GM19193 (cell line): ENCODE data around the gene CNTF.

Experiments used
- POLR2A ChIP-seq: IDR thresholded peaks from 4 replicates; pipeline ENCODE4 v1.6.1; 2011; ENCODE audit not compliant: insufficient read depth, insufficient read length; ENCODE audit errors: extremely low read depth

Gene CNTF

DNA sequence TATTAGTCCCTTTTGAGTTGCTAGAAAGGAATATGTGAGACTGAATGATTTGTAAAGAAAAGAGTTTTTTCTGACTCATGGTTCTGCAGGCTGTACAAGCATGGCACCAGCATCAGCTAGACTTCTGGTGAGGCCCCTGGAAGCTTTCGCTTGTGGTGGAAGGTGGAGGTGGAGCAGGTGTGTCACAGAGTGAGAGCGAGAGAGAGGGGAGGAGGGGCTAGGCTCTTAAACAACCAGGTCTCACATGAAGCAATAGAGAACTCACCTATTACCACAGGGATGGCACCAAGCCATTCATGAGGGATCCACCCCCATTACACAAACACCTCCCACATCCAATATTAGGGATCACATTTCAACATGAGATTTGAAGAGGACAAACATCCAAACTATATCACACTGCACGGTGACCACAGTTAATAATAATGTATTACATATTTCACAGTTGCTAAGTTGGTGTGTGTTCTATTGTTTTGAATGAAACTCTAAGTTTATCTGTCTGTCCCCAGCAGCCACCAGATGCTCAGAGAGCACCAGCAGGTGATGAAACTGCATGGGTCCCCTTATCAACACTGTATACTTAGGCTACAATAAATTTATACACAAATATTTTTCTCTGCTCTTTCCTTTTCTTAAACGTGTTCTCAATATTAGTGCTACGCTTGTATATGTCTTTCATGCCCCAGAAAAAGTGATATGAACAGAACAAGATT lies 29.5 kb upstream of the CNTF start:
- no peak for TF ChIP-seq POLR2A

- no peak for TF ChIP-seq POLR2A
These were observed 27.6 kb upstream of the CNTF start for GRCh38 chr11:58594826-58595225.

DNA sequence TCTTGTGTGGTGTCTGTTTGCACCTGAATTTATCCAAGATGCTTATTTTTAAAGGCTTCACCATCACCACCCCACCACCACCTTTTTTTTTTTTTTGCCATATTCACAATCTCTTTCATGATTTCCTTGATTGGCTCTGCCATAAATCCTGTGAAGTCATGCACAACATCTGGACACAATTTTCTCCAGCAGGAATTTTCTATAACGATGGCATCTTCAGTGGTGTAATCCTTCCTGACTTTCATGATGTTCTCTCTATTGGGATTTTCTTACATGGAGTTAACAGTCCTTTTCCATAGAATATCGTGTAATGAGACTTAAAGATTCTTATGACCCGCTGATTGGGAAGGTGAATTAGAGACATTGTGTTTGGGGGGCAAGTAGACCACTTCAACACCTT lies 25.8 kb upstream of the CNTF start:
- TF ChIP-seq POLR2A = no peak

GRCh38 chr11:58597486-58598144 lies 24.9 kb upstream of the CNTF start:
- no peak for TF ChIP-seq POLR2A

DNA sequence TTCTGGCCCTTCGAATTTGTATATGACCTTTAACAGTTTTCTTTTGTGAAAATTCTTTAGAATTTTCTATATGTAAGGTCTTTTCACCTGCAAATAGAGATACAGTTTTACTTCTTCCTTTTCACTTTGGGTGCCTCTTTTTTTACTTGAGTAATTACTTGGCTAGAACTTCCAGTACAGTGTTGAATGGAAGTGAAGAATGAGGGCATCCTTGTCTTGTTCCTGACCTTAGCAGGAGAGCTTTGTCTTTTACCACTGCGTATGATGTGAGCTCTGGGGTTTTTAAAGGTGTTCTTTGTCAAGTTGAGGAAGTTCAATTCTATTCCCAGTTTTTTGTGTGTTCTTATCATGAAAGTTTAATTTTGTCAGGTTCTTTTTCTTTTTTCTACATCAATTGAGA lies 22.0 kb upstream of the CNTF start:
- no peak for TF ChIP-seq POLR2A

DNA sequence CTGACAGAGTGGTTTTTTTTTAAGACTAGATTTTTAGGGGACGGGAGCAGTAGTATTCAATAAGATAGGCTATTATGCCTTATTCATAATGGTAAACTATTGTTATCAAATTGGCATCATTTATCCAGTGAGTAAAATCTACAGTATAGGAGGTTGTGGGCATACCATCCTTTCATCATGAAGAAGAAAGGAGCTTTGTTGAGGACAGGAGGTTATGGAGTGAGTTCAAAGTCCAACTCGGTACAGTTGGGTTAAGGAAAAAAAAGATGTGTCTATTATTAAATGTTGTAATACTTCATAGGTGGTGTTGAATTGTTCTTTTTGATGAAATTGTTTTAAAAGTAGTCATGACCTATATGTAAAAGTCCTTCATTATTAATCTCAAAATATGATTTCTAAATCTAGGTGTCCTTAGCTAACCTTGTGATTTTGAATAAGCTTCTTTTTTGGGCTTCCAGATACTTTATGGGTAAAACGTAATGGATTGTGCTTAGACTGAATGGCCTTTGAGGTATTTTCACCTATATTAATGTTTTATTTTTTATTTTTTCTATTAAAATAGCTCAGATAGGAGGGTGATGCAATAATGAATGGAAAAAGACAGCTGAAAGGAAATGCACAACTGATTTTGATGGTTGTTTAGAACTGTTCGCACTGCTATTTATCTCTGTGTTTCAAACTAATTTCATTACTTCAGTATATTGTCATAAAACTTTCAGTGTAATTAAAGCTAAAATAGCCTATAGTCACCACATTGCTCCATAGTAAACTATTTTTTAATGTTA lies 15.3 kb upstream of the CNTF start:
- TF ChIP-seq POLR2A = no peak

DNA sequence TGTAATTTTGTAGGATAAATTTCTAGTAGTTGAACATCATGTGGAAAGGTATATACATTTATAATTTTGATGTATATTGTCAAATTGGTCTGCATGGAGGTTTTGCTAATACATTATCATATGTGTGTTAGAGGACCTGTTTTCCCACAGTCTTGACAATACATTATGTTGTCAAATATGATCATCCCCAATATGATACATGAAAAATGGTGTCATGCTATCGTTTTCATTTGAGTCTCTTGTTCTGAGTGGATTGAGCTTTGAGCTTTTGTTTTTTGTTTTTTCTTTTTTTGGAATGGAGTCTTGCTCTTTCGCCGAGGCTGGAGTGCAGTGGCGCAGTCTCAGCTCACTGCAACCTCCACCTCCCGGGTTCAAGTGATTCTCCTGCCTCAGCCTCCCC lies 14.1 kb upstream of the CNTF start:
- no peak for TF ChIP-seq POLR2A

DNA sequence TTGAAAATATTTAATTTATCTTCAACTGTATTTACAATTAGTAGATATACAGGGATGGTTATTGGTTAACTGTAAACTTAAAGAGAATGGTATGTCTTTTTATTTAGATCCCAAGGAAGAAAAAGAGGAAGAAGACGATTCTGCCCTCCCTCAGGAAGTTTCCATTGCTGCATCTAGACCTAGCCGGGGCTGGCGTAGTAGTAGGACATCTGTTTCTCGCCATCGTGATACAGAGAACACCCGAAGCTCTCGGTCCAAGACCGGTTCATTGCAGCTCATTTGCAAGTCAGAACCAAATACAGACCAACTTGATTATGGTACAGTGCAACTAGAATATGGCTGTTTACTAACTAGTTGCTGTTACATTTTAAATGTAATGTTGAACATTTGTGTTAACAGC lies 12.7 kb upstream of the CNTF start:
- TF ChIP-seq POLR2A = no peak

DNA sequence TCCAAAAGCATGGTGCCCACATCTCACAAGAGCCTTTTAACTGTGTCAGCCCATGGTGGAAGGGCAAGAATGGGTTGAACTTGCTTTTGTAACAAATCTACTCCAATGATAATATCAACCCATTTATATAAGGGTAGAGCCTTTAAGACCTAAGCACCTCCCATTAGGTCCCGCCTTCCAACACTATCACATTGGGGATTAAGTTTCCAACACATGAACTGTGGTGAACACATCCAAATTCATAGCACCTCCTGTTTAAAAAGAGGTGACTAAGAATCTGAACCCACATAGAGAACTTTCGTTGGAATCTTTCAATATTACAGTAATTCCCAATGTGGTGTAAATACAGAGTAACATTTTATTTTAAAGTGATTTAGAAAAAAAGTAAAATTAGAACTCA lies 9.2 kb upstream of the CNTF start:
- no peak for TF ChIP-seq POLR2A

DNA sequence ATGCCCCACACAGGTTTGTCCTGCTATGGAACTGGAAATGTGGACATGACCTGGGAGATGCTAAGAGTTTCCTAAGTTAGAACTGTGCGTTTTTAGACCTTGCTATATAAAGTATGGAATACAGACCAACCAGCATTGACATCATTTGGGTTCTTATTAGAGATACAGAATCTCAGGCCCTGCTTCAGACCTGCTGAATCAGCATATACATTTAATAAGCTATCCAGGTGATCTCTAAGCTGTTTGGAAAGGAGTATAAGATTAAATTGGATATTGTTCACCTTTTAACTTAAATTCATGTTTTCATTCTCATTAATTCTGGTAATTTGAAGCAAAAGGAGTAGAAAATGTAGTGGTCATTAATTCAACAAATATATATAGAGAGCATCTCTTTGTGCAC lies 6.9 kb upstream of the CNTF start:
- no peak for TF ChIP-seq POLR2A

- TF ChIP-seq POLR2A = no peak
These were observed 5.9 kb upstream of the CNTF start for GRCh38 chr11:58616594-58616993.

DNA sequence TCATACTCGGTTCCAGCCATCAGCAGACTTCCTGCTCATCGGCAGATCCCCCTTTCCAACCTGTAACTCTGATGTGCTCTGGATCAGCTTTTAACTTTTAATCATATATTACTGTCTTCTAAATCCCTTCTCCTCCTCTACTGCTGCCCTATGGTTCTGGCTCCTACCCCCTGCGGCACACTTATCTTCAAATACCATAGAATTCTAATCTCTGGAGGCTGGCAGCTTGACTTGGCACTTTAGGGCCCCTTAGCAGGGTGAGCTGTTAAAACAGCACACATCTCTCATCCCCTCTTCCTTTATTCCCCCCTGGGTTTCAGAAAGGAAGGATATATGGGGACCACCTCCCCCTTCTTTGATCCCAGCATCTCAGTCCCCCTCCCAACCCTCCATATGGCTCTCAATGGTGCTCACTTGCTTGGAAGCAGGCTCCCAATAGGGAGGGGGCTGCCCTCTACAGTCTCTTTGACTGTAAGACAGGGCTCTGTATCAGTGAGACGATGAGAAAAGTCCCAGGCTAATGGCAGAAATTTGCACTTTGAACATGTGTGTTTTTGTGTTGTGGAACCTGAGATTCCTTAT lies 4.4 kb upstream of the CNTF start:
- no peak for TF ChIP-seq POLR2A

DNA sequence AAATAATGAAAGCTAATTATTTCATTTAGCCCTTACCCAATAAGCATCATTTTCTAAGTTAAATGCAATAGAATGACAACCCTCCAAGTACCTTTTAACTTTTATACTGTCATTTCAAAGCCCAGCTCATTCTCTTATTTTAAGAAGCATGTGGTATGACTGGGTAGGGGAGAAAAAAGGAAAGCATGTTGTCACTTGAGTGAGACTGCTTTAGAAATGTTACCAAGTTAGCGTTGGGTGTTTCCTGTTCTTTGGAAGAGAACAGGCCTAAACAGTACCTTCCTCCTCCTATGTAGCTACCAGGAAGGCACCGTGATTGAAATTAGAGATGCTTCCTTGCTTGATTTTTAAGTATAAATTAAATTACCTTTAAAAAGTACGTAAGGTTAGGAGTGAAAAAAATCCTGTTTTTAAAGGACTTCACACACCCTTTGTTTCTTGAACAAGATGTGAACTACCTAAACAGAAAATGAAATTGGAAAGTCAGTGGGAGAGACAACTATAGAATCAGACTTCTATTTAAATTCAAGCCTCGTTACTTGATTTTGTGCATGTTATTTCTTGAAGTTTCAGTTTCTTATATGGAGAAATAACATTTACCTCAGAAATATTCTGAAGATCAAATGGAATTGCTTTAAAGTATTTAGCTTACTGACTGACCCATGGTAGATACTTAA lies 741 bp upstream of the CNTF start:
- no peak for TF ChIP-seq POLR2A

GRCh38 chr11:58625086-58625485 lies 2.6 kb downstream of the CNTF start:
- no peak for TF ChIP-seq POLR2A

- no peak for TF ChIP-seq POLR2A
These were observed 3.5 kb downstream of the CNTF start for GRCh38 chr11:58625826-58626460.

DNA sequence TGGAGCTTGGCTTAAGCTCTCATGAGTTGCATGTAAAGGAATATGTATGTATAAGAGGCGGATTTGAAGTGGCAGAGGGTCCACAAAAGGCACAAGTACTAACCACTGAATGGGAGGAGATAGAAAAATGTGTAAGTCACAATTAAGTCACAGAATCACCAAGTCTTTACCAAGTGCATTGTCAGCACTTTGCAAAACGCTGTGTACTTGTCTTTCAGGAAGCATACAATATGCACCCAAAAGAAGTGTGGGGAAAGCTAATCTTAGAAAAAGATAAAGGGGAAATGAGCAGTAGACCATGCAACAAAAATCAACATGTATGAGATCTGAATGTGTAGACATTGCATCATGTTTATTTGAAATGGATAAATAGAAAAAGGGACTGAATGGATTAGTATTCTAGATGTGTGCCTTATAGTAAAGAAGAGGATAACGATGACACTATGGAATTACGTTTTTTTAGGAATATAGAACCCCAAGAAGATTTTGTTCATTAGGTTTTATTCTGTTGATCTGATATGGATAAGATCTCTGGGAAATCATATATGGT lies 4.5 kb downstream of the CNTF start:
- TF ChIP-seq POLR2A = no peak
